Vagina (tissue), 2 donors: ENCODE results near the gene SURF1. TPM values are rescaled to one million over a fixed set of nuclear protein-coding genes. Genes with fewer than 3 reads are reported as not detected.

Source experiments
- DNase-seq, 2 donors: peaks; one replicate each; pipeline ENCODE4 v3.0.0-alpha.2; 2017; ENCODE audit errors: extremely low spot score in 2 of 2
- H3K27ac ChIP-seq: fragments of 200-600 bp; sonication (generic); one replicate; pipeline ENCODE4 v1.5.1; 2019
- H3K27me3 ChIP-seq: fragments of 200-600 bp; sonication (generic); one replicate; pipeline ENCODE4 v1.5.1; 2019
- H3K36me3 ChIP-seq, 2 donors: fragments of 200-600 bp; sonication (generic); one replicate each; pipeline ENCODE4 v1.5.1; 2017 to 2019
- H3K4me1 ChIP-seq: fragments of 200-600 bp; sonication (generic); one replicate; pipeline ENCODE4 v1.5.1; 2019
- H3K4me3 ChIP-seq, 2 donors: fragments of 200-600 bp; sonication (generic); 1 replicate in 1 of 2; 2 replicates in 1 of 2; pipeline ENCODE4 v1.5.1; 2016 to 2019
- H3K9me3 ChIP-seq: fragments of 200-600 bp; sonication (generic); one replicate; pipeline ENCODE4 v1.5.1; 2019
- CTCF ChIP-seq, 3 experiments: fragments of 450-650 bp in 2 of 3; fragments of 200-600 bp in 1 of 3; sonication (generic) in 1 of 3; IDR thresholded peaks; one replicate each; pipeline ENCODE4 v1.5.1; 2017 to 2019; ENCODE audit warnings: antibody characterized with exemption in 3 of 3, mild to moderate bottlenecking in 2 of 3, moderate library complexity in 2 of 3
- POLR2A ChIP-seq, 2 donors: fragments of 450-650 bp; IDR thresholded peaks; one replicate each; pipeline ENCODE4 v1.6.1; 2017; ENCODE audit warnings: antibody characterized with exemption in 2 of 2, mild to moderate bottlenecking in 2 of 2, moderate library complexity in 2 of 2
- POLR2AphosphoS5 ChIP-seq, 2 donors: sonication (generic); formaldehyde crosslinking; IDR thresholded peaks; one replicate each; pipeline ENCODE4 v1.9.0; 2017; ENCODE audit warnings: antibody characterized with exemption in 2 of 2, mild to moderate bottlenecking in 2 of 2, low read depth in 1 of 2; ENCODE audit not compliant: insufficient read depth in 1 of 2
- intact Hi-C: fragments of 100-400 bp; cut with DNase I; formaldehyde crosslinking; loops from one replicate; pipeline ENCODE4 v1.15.1; 2023
- total RNA-seq: library from RNA; depleted of rRNA; stranded (reverse); fragments of >200 nt; gene quantifications from one replicate; pipeline ENCODE4 v1.2.3, GENCODE V29; 2016

Gene SURF1
- total RNA-seq, 1 donor from 2014 or later: 31.2 TPM

- DNase-seq: no peak
- no peak for TF ChIP-seq POLR2A (IDR thresholded peaks at IDR 0.05)
- TF ChIP-seq POLR2AphosphoS5 (IDR thresholded peaks at IDR 0.05; ENCODE audit: insufficient read depth in 1 of 2, low read depth in 1 of 2): no peak
- TF ChIP-seq CTCF (IDR thresholded peaks at IDR 0.05): no peak
- H3K4me3 ChIP-seq: no peak overlapping the region
- intact Hi-C loops: no loop called here
- no peaks in the 10 kb centered on the region for H3K27me3 ChIP-seq
- H3K27ac ChIP-seq: no peak overlapping the region
- H3K9me3 ChIP-seq: no peaks in the 10 kb centered on the region
- peaks cover 68% of the 10 kb centered on the region for H3K4me1 ChIP-seq
- H3K36me3 ChIP-seq: peaks cover 6 to 58% of the 10 kb centered on the region in 2 donors
Observed at GRCh38 chr9:133366435-133366834, 10.1 kb upstream of the SURF1 start.

GRCh38 chr9:133362359-133363044, 6.2 kb upstream of the SURF1 start:
- Histone ChIP-seq H3K4me1 (peaks cover 39% of the 10 kb centered on the region), H3K36me3 (peaks cover 6 to 73% of the 10 kb centered on the region in 2 donors), H3K27me3 (no peaks in the 10 kb centered on the region), H3K27ac (no peak overlapping the region), H3K9me3 (no peaks in the 10 kb centered on the region), H3K4me3 (no peak overlapping the region)
- intact Hi-C loops: no loop called here
- DNase-seq: no peak
- TF ChIP-seq POLR2A (IDR thresholded peaks at IDR 0.05) (no peak), POLR2AphosphoS5 (IDR thresholded peaks at IDR 0.05; ENCODE audit: insufficient read depth in 1 of 2, low read depth in 1 of 2) (no peak), CTCF (IDR thresholded peaks at IDR 0.05) (no peak)

GRCh38 chr9:133361507-133362092, 5.3 kb upstream of the SURF1 start:
- Histone ChIP-seq H3K36me3 (peaks cover 6 to 66% of the 10 kb centered on the region in 2 donors), H3K4me3 (no peak overlapping the region), H3K9me3 (no peaks in the 10 kb centered on the region), H3K4me1 (peaks cover 44% of the 10 kb centered on the region), H3K27me3 (no peaks in the 10 kb centered on the region), H3K27ac (no peak overlapping the region)
- TF ChIP-seq CTCF (IDR thresholded peaks at IDR 0.05) (no peak), POLR2A (IDR thresholded peaks at IDR 0.05) (no peak), POLR2AphosphoS5 (IDR thresholded peaks at IDR 0.05; ENCODE audit: insufficient read depth in 1 of 2, low read depth in 1 of 2) (no peak)
- intact Hi-C loops: no loop called here
- no peak for DNase-seq

GRCh38 chr9:133360400-133361393, 4.4 kb upstream of the SURF1 start:
- intact Hi-C loops: no loop called here
- Histone ChIP-seq H3K27me3 (no peaks in the 10 kb centered on the region), H3K9me3 (no peaks in the 10 kb centered on the region), H3K4me1 (peaks cover 46% of the 10 kb centered on the region), H3K4me3 (no peak overlapping the region), H3K36me3 (peaks cover under 1 to 57% of the 10 kb centered on the region in 2 donors), H3K27ac (no peak overlapping the region)
- TF ChIP-seq CTCF (IDR thresholded peaks at IDR 0.05) (no peak), POLR2A (IDR thresholded peaks at IDR 0.05) (no peak), POLR2AphosphoS5 (IDR thresholded peaks at IDR 0.05; ENCODE audit: insufficient read depth in 1 of 2, low read depth in 1 of 2) (no peak)
- DNase-seq: no peak
